Stimulated activated CD8-positive, alpha-beta memory T cell treated with anti-CD3 and anti-CD28 coated beads, Interleukin-2, amount 100 ng/mL, for 1 hour (primary cell): ENCODE measurements around the gene SP6.

Source experiments
- DNase-seq, 2 donors: peaks; one replicate each; pipeline ENCODE4 v3.0.0-alpha.2; 2020; ENCODE audit warnings: low read depth in 2 of 2

Gene SP6

DNA sequence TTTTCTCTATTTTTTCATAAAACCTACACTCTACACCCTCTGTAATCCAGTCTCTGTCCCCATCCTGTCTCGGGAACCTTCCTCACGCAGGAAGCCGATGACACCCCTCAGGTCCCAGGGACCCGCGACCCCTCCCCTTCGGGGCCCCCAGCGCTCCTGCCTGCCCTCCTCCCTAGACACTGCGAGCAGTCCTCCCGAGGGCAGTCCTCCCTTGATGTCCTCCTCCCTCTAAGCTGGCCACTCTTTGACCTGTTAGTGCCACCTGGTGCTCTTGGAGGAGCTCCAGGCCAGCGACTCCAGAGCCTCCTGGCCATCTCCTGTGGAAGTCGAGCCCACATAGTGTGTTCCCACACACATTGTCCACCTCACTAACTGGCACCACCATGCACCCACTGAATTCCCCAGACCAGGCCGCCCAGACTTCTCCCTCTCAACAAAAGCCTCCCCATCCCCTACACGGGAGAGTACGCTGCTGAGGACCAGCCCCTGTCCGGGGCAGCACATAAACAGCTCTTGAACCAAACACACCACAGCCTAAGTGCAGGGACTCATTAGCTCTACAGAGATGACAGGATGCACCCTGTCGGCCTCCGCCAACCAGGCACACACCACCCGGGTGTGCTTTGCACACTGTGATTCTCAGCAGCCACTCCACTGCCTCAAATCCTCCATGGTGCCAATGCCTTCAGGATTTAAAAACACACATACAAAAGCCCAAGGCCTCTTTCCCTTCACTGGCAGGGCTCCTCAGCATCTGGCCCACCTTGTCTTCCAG, 38.6 kb downstream of the SP6 start:
- no peak for DNase-seq

- no peak for DNase-seq
Observed at GRCh38 chr17:47811709-47812108, 39.3 kb downstream of the SP6 start.

DNA sequence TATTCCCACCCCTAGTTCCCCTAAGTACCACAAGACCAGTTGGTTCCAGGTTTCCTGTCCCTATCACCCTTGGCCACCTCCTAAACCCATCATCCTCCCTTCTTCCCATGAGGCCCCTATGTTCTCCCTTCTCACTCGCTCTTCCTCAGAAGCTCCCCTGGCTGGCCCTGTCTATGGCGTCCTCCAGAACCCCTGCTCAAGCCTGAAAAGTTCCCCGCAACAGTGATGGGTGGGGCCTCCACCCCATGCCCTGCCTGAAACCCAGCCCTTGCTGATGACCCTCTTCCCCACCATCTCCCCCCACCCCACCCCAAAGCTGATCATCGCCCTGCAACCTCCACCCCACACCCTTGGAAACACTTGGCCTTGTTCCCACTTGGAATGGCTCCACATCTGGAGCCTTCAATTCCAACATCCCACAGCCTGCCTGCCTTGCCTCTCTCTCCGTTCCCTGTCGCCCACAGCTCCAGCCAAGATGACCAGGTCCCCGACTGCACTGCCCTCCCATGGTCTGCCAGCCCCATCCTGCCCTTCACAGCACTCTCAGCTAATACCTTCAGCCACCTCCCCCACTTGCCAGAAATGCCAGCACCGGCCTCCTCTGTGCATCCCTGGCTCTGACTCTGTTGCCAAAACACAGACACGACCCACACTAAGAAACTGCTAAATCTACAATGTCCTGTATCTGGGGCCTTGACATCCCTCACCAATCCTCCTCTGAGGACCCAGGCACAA, 39.9 kb downstream of the SP6 start:
- DNase-seq: no peak

DNA sequence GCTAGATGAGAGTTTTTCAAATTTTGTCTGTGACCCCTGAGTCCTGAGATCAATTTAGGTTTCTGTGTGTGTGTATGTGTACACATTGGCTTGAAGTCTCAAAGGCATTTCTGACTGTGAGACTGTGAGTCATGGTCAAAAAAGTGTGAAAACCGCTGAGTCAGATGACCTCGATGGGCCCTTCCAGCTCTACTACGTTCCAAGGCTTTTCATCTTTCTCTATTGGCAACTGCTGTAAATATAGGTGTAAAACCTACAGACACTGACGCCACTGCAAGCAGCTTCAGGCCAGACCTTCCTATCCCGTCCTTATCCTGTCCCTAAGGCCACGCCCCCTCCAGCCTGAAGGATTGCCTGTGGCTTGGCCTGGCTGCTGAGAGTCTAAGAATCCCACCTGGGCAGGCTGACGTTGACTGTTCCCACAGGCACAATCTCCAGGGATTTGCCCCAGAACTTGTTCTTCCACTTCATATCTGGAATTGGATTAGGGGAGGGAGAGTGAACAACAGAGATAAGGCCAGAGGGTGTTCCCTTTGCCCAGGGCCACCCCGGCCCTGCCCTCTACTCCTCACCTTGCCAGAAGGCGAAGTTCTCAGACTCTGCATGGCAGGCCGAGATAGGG, 40.7 kb downstream of the SP6 start:
- DNase-seq: no peak

DNA sequence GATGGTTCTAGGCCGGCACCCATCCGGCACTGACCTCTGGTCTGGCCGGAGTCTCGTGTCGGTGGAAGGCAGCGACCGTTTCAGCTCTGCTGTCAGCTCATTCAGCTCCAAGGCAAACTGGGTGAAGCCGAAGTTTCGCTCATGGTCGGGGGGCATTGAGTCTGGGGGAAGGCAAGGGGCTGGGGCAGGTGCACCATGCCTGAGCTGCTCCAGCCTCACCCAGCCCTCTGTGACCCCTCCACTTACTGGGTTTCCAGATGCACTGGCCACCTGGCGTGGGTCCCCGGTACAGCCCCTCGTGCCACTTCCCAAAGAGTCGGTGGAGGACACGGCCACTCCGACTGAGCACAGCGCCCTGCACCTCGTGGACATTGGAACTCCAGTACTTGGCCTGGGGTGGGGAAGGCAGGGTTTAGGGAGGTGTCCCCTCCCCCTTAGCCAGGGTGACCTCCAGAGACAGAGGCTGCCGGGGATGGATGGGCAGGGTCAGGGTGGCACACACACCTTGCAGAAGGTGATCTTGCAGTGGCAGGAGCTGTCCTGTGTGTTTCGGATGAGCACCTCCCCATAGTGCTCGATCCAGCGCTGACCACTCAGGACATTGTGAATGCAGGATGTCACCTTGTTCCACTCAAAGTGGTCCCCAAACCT, 42.0 kb downstream of the SP6 start:
- DNase-seq: no peak

GRCh38 chr17:47808036-47808829, 42.7 kb downstream of the SP6 start:
- DNase-seq: no peak

GRCh38 chr17:47807421-47807820, 43.5 kb downstream of the SP6 start:
- DNase-seq: no peak

DNA sequence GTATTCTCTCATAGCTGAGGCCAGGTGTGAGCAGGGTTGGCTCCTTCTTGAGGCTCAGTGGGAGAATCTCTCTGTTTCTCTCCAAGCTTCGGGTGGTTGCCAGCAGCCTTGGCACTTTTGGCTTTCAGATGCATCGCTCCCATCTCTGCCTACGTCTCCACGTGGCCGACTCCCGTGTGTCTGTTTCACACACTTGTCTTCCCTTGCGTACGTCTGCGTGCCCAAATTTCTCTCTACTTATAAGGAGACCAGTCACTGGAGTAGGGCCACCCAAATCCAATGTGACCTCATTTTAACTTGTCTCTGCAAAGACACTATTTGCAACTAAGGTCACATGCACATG, 44.1 kb downstream of the SP6 start:
- no peak for DNase-seq

GRCh38 chr17:47806026-47806912, 44.7 kb downstream of the SP6 start:
- no peak for DNase-seq

DNA sequence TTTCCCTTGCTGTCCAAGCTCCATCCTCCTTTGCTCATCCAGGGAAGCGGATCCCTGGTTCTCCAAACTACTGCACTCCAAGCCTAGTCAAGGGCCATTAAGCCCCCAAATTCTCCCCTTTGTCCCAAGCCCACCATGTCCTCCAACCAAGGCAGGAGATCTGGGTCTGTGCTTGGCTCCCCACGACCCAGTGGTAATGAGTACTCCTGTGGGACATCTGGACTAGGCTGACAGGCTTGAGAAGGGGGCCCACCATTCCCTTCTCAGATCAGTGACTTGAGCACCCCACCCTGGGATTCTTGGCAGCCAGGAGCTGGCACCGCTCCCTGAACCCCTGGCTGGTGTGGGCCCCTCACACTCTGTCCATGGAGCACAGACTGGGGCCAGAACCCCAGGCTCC, 46.5 kb downstream of the SP6 start:
- no peak for DNase-seq

- no peak for DNase-seq
Observed at GRCh38 chr17:47803751-47804150, 47.2 kb downstream of the SP6 start.

DNA sequence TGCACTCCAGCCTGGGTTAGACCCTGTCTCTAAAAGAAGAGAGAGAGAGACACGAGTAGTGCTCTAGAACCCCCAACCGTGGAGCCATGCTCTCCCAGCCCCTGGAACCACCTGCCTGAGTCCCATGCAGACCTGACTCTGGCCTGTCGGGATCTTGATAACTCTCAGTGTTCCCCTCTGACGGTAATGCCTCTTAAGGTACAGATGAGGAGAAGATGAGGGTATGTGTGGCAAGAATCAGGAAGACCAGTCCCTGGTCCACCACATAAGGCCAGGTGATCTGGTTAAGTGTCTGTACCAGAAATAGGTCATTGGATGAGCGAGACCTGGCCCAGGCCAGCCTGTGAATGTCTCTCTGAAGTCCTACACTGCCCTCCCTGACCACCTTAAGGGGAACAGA, 47.8 kb downstream of the SP6 start:
- DNase-seq: no peak

- peak; percentile 20 to 29 for DNase-seq
Observed at GRCh38 chr17:47802341-47803022, 48.5 kb downstream of the SP6 start.

GRCh38 chr17:47801906-47802305, 49.1 kb downstream of the SP6 start:
- no peak for DNase-seq

DNA sequence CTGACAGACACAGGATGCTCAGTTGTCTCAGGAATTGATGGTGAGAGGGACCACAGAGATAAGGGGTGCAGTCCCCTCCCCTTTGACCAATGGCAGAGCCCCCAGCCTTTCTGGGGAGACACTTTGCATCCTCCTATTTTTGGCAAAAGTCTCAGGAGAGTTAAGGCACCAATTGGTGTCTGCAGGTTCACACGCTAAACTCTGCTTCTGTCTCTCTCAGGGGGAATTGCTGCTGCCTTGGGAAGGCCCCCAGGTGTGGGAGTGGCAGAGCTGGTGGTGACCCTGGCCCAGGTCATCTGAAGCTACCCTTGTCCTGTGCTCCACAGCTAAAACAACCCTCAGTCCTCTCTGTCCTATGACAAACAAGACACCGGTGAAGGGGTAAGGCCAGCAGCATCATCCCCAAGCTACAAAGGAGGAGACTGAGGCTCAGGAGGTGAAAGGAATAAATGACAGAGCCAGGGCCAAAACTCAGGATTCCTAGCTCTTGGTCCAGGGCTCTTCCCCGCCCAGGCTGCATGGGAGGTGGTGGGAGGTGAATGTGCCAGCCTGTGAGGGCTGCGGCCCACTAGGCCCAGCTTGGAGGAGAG, 49.7 kb downstream of the SP6 start:
- DNase-seq: no peak

GRCh38 chr17:47800686-47801085, 50.3 kb downstream of the SP6 start:
- DNase-seq: no peak

DNA sequence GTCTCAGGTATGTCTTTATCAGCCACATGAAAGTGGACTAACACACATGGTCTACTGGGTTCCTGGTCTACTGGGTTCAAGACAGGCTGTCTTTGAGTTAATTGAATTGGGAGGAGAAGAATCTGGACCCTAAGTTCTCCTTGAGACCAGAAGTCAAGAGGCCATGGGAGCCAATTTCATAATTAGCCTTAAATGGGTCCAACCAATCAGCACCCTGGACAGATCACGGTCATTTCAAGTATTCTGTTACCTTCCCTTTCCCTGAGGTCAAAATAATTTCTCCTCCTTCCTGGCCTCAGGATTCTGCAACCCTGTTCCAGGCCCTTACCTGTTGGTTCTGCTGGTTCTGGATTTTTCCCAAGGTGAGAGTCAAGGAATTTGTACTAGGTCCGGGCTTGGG, 53.2 kb downstream of the SP6 start:
- DNase-seq: no peak
